MM.1S (cell line): Measurements from ENCODE around the gene PTK7.

ENCODE experiments used
- EZH2 ChIP-seq: fragments of 300-600 bp; sonication (generic); optimal IDR thresholded peaks from 2 replicates; pipeline ENCODE3; 2017; ENCODE audit warnings: low read depth, mild to moderate bottlenecking, antibody characterized with exemption, low read length, mixed read lengths
- EZH2phosphoT487 ChIP-seq: fragments of 300-600 bp; sonication (generic); IDR thresholded peaks from 2 replicates; pipeline ENCODE4 v1.6.1; 2018; ENCODE audit warnings: antibody characterized with exemption, low read length
- TF ChIP-seq, protein P1 (sequence below): fragments of 300-600 bp; sonication (generic); IDR thresholded peaks from 2 replicates; pipeline ENCODE4 v1.5.1; 2016; ENCODE audit warnings: antibody characterized with exemption, low read length, mixed read lengths

DNA sequence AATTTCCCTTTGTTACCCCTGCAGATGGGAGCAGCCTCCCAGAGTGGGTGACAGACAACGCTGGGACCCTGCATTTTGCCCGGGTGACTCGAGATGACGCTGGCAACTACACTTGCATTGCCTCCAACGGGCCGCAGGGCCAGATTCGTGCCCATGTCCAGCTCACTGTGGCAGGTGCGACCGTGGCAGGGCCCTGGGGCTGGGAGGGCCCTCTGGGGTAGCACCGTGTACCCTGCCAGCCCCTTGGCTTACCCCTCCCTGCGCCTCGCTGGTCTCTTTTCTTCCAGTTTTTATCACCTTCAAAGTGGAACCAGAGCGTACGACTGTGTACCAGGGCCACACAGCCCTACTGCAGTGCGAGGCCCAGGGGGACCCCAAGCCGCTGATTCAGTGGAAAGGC is 65.5 kb downstream of the PTK7 start:
- TF ChIP-seq, protein P1, sequence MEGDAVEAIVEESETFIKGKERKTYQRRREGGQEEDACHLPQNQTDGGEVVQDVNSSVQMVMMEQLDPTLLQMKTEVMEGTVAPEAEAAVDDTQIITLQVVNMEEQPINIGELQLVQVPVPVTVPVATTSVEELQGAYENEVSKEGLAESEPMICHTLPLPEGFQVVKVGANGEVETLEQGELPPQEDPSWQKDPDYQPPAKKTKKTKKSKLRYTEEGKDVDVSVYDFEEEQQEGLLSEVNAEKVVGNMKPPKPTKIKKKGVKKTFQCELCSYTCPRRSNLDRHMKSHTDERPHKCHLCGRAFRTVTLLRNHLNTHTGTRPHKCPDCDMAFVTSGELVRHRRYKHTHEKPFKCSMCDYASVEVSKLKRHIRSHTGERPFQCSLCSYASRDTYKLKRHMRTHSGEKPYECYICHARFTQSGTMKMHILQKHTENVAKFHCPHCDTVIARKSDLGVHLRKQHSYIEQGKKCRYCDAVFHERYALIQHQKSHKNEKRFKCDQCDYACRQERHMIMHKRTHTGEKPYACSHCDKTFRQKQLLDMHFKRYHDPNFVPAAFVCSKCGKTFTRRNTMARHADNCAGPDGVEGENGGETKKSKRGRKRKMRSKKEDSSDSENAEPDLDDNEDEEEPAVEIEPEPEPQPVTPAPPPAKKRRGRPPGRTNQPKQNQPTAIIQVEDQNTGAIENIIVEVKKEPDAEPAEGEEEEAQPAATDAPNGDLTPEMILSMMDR, result no peak
- no peak for TF ChIP-seq EZH2
- TF ChIP-seq EZH2phosphoT487, result no peak
